ENCODE results near the gene FRMD4A. TPM values are rescaled to one million over a fixed set of nuclear protein-coding genes. Genes with fewer than 3 reads are reported as not detected.
A peak's percentile ranks its signal among the peaks of the same experiment; 100 is the strongest.

Gene FRMD4A
- total RNA-seq, 1 experiment from 2014 or later = 19.6 TPM

DNA sequence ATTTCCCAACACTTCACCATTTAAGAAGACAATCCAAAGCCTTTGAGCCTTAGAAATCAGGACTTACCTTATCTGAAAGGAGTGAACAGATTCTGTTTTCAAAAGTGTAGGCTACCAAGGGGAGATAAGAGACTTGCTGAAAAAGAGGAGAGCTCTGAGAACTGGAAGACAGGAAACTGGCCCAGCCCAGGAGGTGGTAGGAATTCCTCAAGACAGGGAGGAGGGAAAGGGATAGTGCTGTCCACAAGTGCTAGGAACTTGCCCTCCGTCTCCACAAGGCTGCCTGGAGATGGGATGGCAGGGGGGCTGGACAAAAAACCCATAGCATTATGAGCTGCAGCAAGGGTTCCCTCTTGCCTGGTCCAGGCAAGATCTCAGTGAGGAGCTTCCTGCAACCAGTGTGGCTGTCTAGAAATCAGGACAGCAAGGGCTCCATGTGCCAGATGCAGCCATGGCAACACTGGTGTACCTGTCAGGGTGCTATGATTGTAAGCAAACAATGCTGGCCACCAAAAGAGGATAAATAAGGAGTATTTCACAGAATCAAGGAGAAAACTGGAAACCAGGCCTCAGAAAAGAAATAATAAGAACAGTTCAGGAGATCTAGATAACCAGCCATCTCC lies 22.7 kb upstream of the FRMD4A start:
- no peak overlapping the region for H3K4me3 Mint-ChIP-seq
- TF ChIP-seq, protein P1, sequence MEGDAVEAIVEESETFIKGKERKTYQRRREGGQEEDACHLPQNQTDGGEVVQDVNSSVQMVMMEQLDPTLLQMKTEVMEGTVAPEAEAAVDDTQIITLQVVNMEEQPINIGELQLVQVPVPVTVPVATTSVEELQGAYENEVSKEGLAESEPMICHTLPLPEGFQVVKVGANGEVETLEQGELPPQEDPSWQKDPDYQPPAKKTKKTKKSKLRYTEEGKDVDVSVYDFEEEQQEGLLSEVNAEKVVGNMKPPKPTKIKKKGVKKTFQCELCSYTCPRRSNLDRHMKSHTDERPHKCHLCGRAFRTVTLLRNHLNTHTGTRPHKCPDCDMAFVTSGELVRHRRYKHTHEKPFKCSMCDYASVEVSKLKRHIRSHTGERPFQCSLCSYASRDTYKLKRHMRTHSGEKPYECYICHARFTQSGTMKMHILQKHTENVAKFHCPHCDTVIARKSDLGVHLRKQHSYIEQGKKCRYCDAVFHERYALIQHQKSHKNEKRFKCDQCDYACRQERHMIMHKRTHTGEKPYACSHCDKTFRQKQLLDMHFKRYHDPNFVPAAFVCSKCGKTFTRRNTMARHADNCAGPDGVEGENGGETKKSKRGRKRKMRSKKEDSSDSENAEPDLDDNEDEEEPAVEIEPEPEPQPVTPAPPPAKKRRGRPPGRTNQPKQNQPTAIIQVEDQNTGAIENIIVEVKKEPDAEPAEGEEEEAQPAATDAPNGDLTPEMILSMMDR (conservative IDR thresholded peaks at IDR 0.05) = no peak
- no peak overlapping the region for H2AFZ ChIP-seq (ENCODE audit: low read length)
- no peaks in the 10 kb centered on the region for H3K23me2 ChIP-seq (ENCODE audit: insufficient read length, low read depth, low read length, poor library complexity, severe bottlenecking)
- H4K20me1 ChIP-seq (ENCODE audit: control insufficient read depth, insufficient read depth, insufficient read length) = no peaks in the 10 kb centered on the region
- no peak overlapping the region for H2AK5ac ChIP-seq (ENCODE audit: insufficient read length, low read length)
- no peak overlapping the region for H4K8ac ChIP-seq (replicated peaks; ENCODE audit: insufficient read length, low read depth, low read length)
- H3K79me1 ChIP-seq (ENCODE audit: insufficient read depth, low read depth, low read length, poor library complexity, severe bottlenecking) = no peaks in the 10 kb centered on the region
- H3K4me1 ChIP-seq (ENCODE audit: insufficient read depth, low read length) = no peaks in the 10 kb centered on the region
- no peak overlapping the region for H3K18ac ChIP-seq (ENCODE audit: insufficient read length, low read depth, low read length)
- no peak overlapping the region for H3K9ac ChIP-seq (ENCODE audit: extremely low read depth, insufficient read length, low read length)
- H3K9me3 Mint-ChIP-seq = no peaks in the 10 kb centered on the region
- no peaks in the 10 kb centered on the region for H3K36me3 Mint-ChIP-seq (ENCODE audit: insufficient read depth in 1 of 3, low read depth in 3 of 3)
- no CpG with 5 or more reads among the region's 1 CpG for WGBS (ENCODE audit: extremely low coverage, insufficient read length, low lambda C conversion rate)
- no peak overlapping the region for H4K5ac ChIP-seq (ENCODE audit: insufficient read length, low read depth, low read length)
- H2BK12ac ChIP-seq (ENCODE audit: insufficient read length, low read depth, low read length) = no peak overlapping the region
- no peak overlapping the region for H3K4ac ChIP-seq (ENCODE audit: low read depth, low read length)
- no peak overlapping the region for H2BK20ac ChIP-seq (ENCODE audit: low read depth, low read length, poor library complexity, severe bottlenecking)
- peaks cover 14 to 15% of the 10 kb centered on the region in 2 experiments for H3K4me1 Mint-ChIP-seq
- no peak overlapping the region for H3K4me2 ChIP-seq (ENCODE audit: insufficient read depth, insufficient read length, low read length)
- H2BK120ac ChIP-seq (ENCODE audit: low read depth, low read length, poor library complexity, severe bottlenecking) = no peak overlapping the region
- peak; percentile 40 for DNase-seq
- H3K79me2 ChIP-seq (ENCODE audit: insufficient read depth, low read length) = no peaks in the 10 kb centered on the region
- H3K27me3 ChIP-seq (ENCODE audit: insufficient read depth, low read length) = no peaks in the 10 kb centered on the region
- H4K91ac ChIP-seq (ENCODE audit: insufficient read length, low read depth, low read length) = no peak overlapping the region
- H3K56ac ChIP-seq (ENCODE audit: insufficient read length, low read depth, low read length) = no peak overlapping the region
- no peaks in the 10 kb centered on the region for H3K27me3 Mint-ChIP-seq (ENCODE audit: low read depth)
- no peak overlapping the region for H3K23ac ChIP-seq (ENCODE audit: insufficient read length, low read depth, low read length)
- no peak overlapping the region for H2BK15ac ChIP-seq (ENCODE audit: low read depth, low read length)
- H3K9me3 ChIP-seq (ENCODE audit: control insufficient read depth, low read depth, low read length) = no peaks in the 10 kb centered on the region
- no peak overlapping the region for H3K27ac ChIP-seq (ENCODE audit: insufficient read length, low read depth, low read length)
- H3K27ac Mint-ChIP-seq = no peak overlapping the region
- no peak overlapping the region for H3K14ac ChIP-seq (ENCODE audit: insufficient read depth, low read length)
- H2BK5ac ChIP-seq (ENCODE audit: insufficient read length, low read length) = no peak overlapping the region
- H3T11ph ChIP-seq (ENCODE audit: low read length) = no peak overlapping the region

Measured in H9 (cell line).